ENCODE measurements around the gene RABGAP1L. TPM values are rescaled to one million over a fixed set of nuclear protein-coding genes. Genes with fewer than 3 reads are reported as not detected.
"Not testable (repeated sequence)": the region's sequence is repeated elsewhere in the genome, so short reads cannot be mapped to it uniquely, and the experiment has no call there.

RABGAP1L gene
- total RNA-seq, 1 experiment from 2014 or later, result 29.3 TPM

- H3K4me2 ChIP-seq (ENCODE audit: low read length); H3K9me2 ChIP-seq (ENCODE audit: insufficient read depth); BruUV-seq (replicated peaks); CTCF ChIA-PET; DNase-seq (ENCODE audit: low read depth, low spot score); H4K20me1 ChIP-seq (ENCODE audit: insufficient read depth); H3K9me3 ChIP-seq (ENCODE audit: control insufficient read depth in 1 of 2, insufficient read depth in 1 of 2, low read depth in 1 of 2, low read length in 2 of 2); H3K4me3 ChIP-seq (replicated peaks in 1 of 2; ENCODE audit: low read depth in 1 of 2, low read length in 2 of 2); intact Hi-C loops (cut with micrococcal nuclease); H3K4me1 ChIP-seq (ENCODE audit: control insufficient read depth in 1 of 2, insufficient read depth in 2 of 2, low read length in 2 of 2); RAD21 ChIA-PET (ENCODE audit: low non-redundant PET in 1 of 2, low total read pairs in 2 of 2, uncharacterized antibody in 2 of 2, unreplicated experiment in 2 of 2); H3K27ac ChIP-seq (ENCODE audit: low read depth, low read length); H2AFZ ChIP-seq (ENCODE audit: low read depth, low read length, poor library complexity, severe bottlenecking); POLR2A ChIA-PET; H3K79me2 ChIP-seq (ENCODE audit: insufficient read depth, low read length); H3K36me3 ChIP-seq (ENCODE audit: control insufficient read depth in 1 of 2, insufficient read depth in 2 of 2, low read length in 2 of 2); ATAC-seq; H3K27me3 ChIP-seq (ENCODE audit: insufficient read depth, low read length); H3K9ac ChIP-seq (ENCODE audit: low read length): not testable (repeated sequence)
- peak; percentile 21; the same call in 1 of the 2 replicates for TF ChIP-seq RAD21 (IDR thresholded peaks at IDR 0.05; ENCODE audit: low read depth)
Measured at GRCh38 chr1:174144397-174144783, 14.9 kb upstream of the RABGAP1L start.

GRCh38 chr1:174149216-174149615 lies 10.1 kb upstream of the RABGAP1L start:
- Histone ChIP-seq H3K27ac (ENCODE audit: low read depth, low read length) (no peak overlapping the region), H3K4me2 (ENCODE audit: low read length) (no peak overlapping the region), H3K27me3 (ENCODE audit: insufficient read depth, low read length) (no peaks in the 10 kb centered on the region), H3K9ac (ENCODE audit: low read length) (no peak overlapping the region), H3K9me3 (ENCODE audit: control insufficient read depth in 1 of 2, insufficient read depth in 1 of 2, low read depth in 1 of 2, low read length in 2 of 2) (no peaks in the 10 kb centered on the region), H2AFZ (ENCODE audit: low read depth, low read length, poor library complexity, severe bottlenecking) (no peak overlapping the region), H3K36me3 (ENCODE audit: control insufficient read depth in 1 of 2, insufficient read depth in 2 of 2, low read length in 2 of 2) (no peaks in the 10 kb centered on the region), H3K4me3 (replicated peaks in 1 of 2; ENCODE audit: low read depth in 1 of 2, low read length in 2 of 2) (no peak overlapping the region), H3K4me1 (ENCODE audit: control insufficient read depth in 1 of 2, insufficient read depth in 2 of 2, low read length in 2 of 2) (peaks cover 8 to 14% of the 10 kb centered on the region in 2 experiments), H4K20me1 (ENCODE audit: insufficient read depth) (no peaks in the 10 kb centered on the region), H3K79me2 (ENCODE audit: insufficient read depth, low read length) (no peaks in the 10 kb centered on the region), H3K9me2 (ENCODE audit: insufficient read depth) (no peaks in the 10 kb centered on the region)
- ChIA-PET RAD21 (ENCODE audit: low non-redundant PET in 1 of 2, low total read pairs in 2 of 2, uncharacterized antibody in 2 of 2, unreplicated experiment in 2 of 2) (no interaction called here), POLR2A (no interaction called here), CTCF (no interaction called here)
- intact Hi-C loops (cut with micrococcal nuclease), result no loop called here
- no peak for TF ChIP-seq ATF3 (IDR thresholded peaks at IDR 0.05)
- TF ChIP-seq EZH2 (IDR thresholded peaks at IDR 0.05), result no peak
- no peak for TF ChIP-seq SIN3A (IDR thresholded peaks at IDR 0.05; ENCODE audit: low read depth)
- no peak for TF ChIP-seq POLR2AphosphoS5 (IDR thresholded peaks at IDR 0.05; ENCODE audit: low read depth, low read length)
- ATAC-seq (no peak), DNase-seq (ENCODE audit: low read depth, low spot score) (no peak)
- no TSS peak for BruUV-seq (replicated peaks)

Measured in HCT116 (cell line).